IMR-90 (cell line): ENCODE data around the gene MGAT5B. TPM values are rescaled to one million over a fixed set of nuclear protein-coding genes. Genes with fewer than 3 reads are reported as not detected.

Source experiments
- ATAC-seq: fragments of 200-7000 bp; cut with Tn5 transposase; 2 replicates; pipeline ENCODE4 v1.9.1; 2020; ENCODE audit warnings: low read depth, mild to moderate bottlenecking, moderate library complexity
- BruUV-seq: library from RNA; stranded (reverse); fragments of 400-500 nt; replicated peaks from 2 replicates; lab custom pipeline; 2021; lab: Mats Ljungman, UMichigan
- CTCF ChIA-PET: fragments of 300-600 bp; formaldehyde crosslinking; extraction: SDS; loops from one replicate; lab custom pipeline; 2021; ENCODE audit warnings: antibody characterized with exemption; lab: Yijun Ruan, JAX
- POLR2A ChIA-PET: fragments of 300-600 bp; sonication (Branson Sonifier 250); formaldehyde crosslinking; loops from one replicate; lab custom pipeline; 2022; ENCODE audit warnings: antibody characterized with exemption; ENCODE audit not compliant: unreplicated experiment; lab: Charles Lee
- DNase-seq: peaks from one replicate; pipeline ENCODE4 v3.0.0; 2013
- H2AFZ ChIP-seq: replicated peaks from 2 replicates; pipeline ENCODE3; 2013; ENCODE audit warnings: low read length, mild to moderate bottlenecking; ENCODE audit not compliant: poor library complexity
- H2AK5ac ChIP-seq: 2 replicates; pipeline ENCODE4 v1.6.1; 2013; ENCODE audit warnings: low read depth, low read length, inconsistent platforms
- H2AK9ac ChIP-seq: replicated peaks from 2 replicates; pipeline ENCODE3; 2013; ENCODE audit warnings: mild to moderate bottlenecking, low read depth, low read length, moderate library complexity; ENCODE audit not compliant: poor library complexity
- H2BK120ac ChIP-seq: 2 replicates; pipeline ENCODE4 v1.6.1; 2013; ENCODE audit warnings: low read depth, low read length, inconsistent platforms
- H2BK15ac ChIP-seq: 3 replicates; pipeline ENCODE4 v1.6.1; 2013; ENCODE audit warnings: low read depth, low read length, inconsistent platforms
- H2BK20ac ChIP-seq: 2 replicates; pipeline ENCODE4 v1.6.1; 2013; ENCODE audit warnings: low read depth, mild to moderate bottlenecking, inconsistent platforms, low read length, moderate library complexity
- H2BK5ac ChIP-seq: 2 replicates; pipeline ENCODE4 v1.6.1; 2013; ENCODE audit warnings: mild to moderate bottlenecking, low read depth, low read length, inconsistent platforms; ENCODE audit not compliant: poor library complexity, severe bottlenecking
- H3K14ac ChIP-seq: replicated peaks from 2 replicates; pipeline ENCODE4 v1.6.1; 2013; ENCODE audit warnings: low read depth, low read length, inconsistent platforms
- H3K18ac ChIP-seq: 2 replicates; pipeline ENCODE4 v1.6.1; 2013; ENCODE audit warnings: low read depth, low read length, control low read depth
- H3K23ac ChIP-seq: 2 replicates; pipeline ENCODE4 v1.6.1; 2013; ENCODE audit warnings: low read depth, low read length, inconsistent platforms
- H3K27ac ChIP-seq: 2 replicates; pipeline ENCODE4 v1.5.1; 2013; ENCODE audit warnings: mild to moderate bottlenecking, control low read depth, low read length; ENCODE audit not compliant: insufficient read depth
- H3K27me3 ChIP-seq: 2 replicates; pipeline ENCODE4 v1.6.1; 2013; ENCODE audit warnings: low read length; ENCODE audit not compliant: control insufficient read depth, insufficient read depth
- H3K36me3 ChIP-seq: 2 replicates; pipeline ENCODE4 v1.6.1; 2013; ENCODE audit warnings: low read length, mixed read lengths; ENCODE audit not compliant: control insufficient read depth, insufficient read depth
- H3K4ac ChIP-seq: 2 replicates; pipeline ENCODE4 v1.6.1; 2013; ENCODE audit warnings: low read depth, low read length, inconsistent platforms
- H3K4me1 ChIP-seq: 2 replicates; pipeline ENCODE4 v1.6.1; 2013; ENCODE audit warnings: low read length, mixed read lengths; ENCODE audit not compliant: control insufficient read depth, insufficient read depth
- H3K4me2 ChIP-seq: 2 replicates; pipeline ENCODE4 v1.6.1; 2013; ENCODE audit warnings: low read depth, mild to moderate bottlenecking, control low read depth, low read length, moderate library complexity
- H3K4me3 ChIP-seq: 2 replicates; pipeline ENCODE4 v1.5.1; 2013; ENCODE audit warnings: low read depth, mild to moderate bottlenecking, control low read depth, low read length, moderate library complexity; ENCODE audit not compliant: insufficient read depth
- H3K56ac ChIP-seq: 2 replicates; pipeline ENCODE4 v1.6.1; 2013; ENCODE audit warnings: low read length, inconsistent platforms; ENCODE audit not compliant: insufficient read depth; ENCODE audit errors: extremely low read depth
- H3K79me1 ChIP-seq, 2 experiments: 2 replicates each; pipeline ENCODE4 v1.6.1; 2013; ENCODE audit warnings: low read length in 2 of 2, inconsistent platforms in 1 of 2, low read depth in 1 of 2
- H3K9ac ChIP-seq: 2 replicates; pipeline ENCODE4 v1.6.1; 2013; ENCODE audit warnings: low read depth, low read length, control low read depth
- H3K9me1 ChIP-seq: 2 replicates; pipeline ENCODE4 v1.6.1; 2013; ENCODE audit warnings: low read length, inconsistent platforms; ENCODE audit not compliant: insufficient read depth
- H3K9me3 ChIP-seq: 2 replicates; pipeline ENCODE4 v1.6.1; 2013; ENCODE audit warnings: low read length; ENCODE audit not compliant: control insufficient read depth, insufficient read depth
- H4K20me1 ChIP-seq: 2 replicates; pipeline ENCODE4 v1.6.1; 2013; ENCODE audit warnings: low read length, inconsistent platforms; ENCODE audit not compliant: insufficient read depth
- H4K5ac ChIP-seq: 2 replicates; pipeline ENCODE4 v1.6.1; 2013; ENCODE audit warnings: mild to moderate bottlenecking, low read depth, low read length, control low read depth
- H4K8ac ChIP-seq, 2 experiments: 2 replicates each; pipeline ENCODE4 v1.6.1; 2013; ENCODE audit warnings: low read depth in 2 of 2, low read length in 2 of 2, control low read depth in 1 of 2, inconsistent platforms in 1 of 2
- H4K91ac ChIP-seq: 2 replicates; pipeline ENCODE4 v1.6.1; 2013; ENCODE audit warnings: low read depth, low read length, inconsistent platforms; ENCODE audit not compliant: insufficient read depth
- BHLHE40 ChIP-seq: fragments of 150-350 bp; IDR thresholded peaks from 2 replicates; pipeline ENCODE4 v1.6.1; 2016; ENCODE audit warnings: mild to moderate bottlenecking, low read depth, low read length
- CEBPB ChIP-seq: IDR thresholded peaks from 2 replicates; pipeline ENCODE4 v1.6.1; 2012; ENCODE audit warnings: low read depth, low read length, improper control_type of control experiment
- CHD1 ChIP-seq: IDR thresholded peaks from 2 replicates; pipeline ENCODE4 v1.6.1; 2012; ENCODE audit warnings: low read depth, low read length, improper control_type of control experiment
- MAFK ChIP-seq: IDR thresholded peaks from 2 replicates; pipeline ENCODE4 v1.6.1; 2012; ENCODE audit warnings: low read depth, low read length, improper control_type of control experiment
- MAZ ChIP-seq: IDR thresholded peaks from 2 replicates; pipeline ENCODE4 v1.6.1; 2012; ENCODE audit warnings: low read depth, mild to moderate bottlenecking, low read length, improper control_type of control experiment, moderate library complexity, borderline replicate concordance
- MXI1 ChIP-seq: IDR thresholded peaks from 2 replicates; pipeline ENCODE4 v1.6.1; 2012; ENCODE audit warnings: low read depth, mild to moderate bottlenecking, low read length, moderate library complexity, borderline replicate concordance
- POLR2A ChIP-seq: IDR thresholded peaks from 2 replicates; pipeline ENCODE4 v1.6.1; 2012; ENCODE audit warnings: mild to moderate bottlenecking, low read depth, low read length
- SMC3 ChIP-seq: fragments of 150-350 bp; IDR thresholded peaks from 2 replicates; pipeline ENCODE4 v1.6.1; 2016; ENCODE audit warnings: low read depth, mild to moderate bottlenecking, antibody characterized with exemption, low read length, moderate library complexity
- WGBS, 2 experiments: methylation state at CpG; one replicate each; pipeline versions ENCODE4 v1.1.5 to v1.1.7; 2013; ENCODE audit warnings: missing lambda C conversion rate in 2 of 2; ENCODE audit not compliant: insufficient read length in 1 of 2; ENCODE audit errors: extremely low coverage in 2 of 2; 5-methylcytosine and 5-hydroxymethylcytosine counted together
- dilution Hi-C: fragments of 300-500 bp; cut with HindIII; formaldehyde crosslinking; loops from one replicate; pipeline ENCODE4 v1.14.3; 2018; ENCODE audit warnings: low sequenced_read_pairs; ENCODE audit not compliant: unreplicated experiment
- in situ Hi-C: fragments of 300-500 bp; cut with MboI; formaldehyde crosslinking; loops from 3 replicates; pipeline ENCODE4 v1.14.3; 2019; ENCODE audit warnings: low sequenced_read_pairs, inconsistent platforms, mixed read lengths
- intact Hi-C: fragments of 100-400 bp; cut with micrococcal nuclease; formaldehyde crosslinking; loops from 2 replicates; pipeline ENCODE4 v1.10.0; 2022
- polyA plus RNA-seq, 3 experiments: library from polyadenylated mRNA; depleted of rRNA; stranded (reverse); fragments of >200 nt; gene quantifications; 2 replicates each; pipeline ENCODE4 v1.2.3, GENCODE V29; 2012; ENCODE audit warnings: low replicate concordance in 1 of 3
- total RNA-seq: library from RNA; depleted of rRNA; stranded (reverse); fragments of >200 nt; gene quantifications from 2 replicates; pipeline ENCODE4 v1.2.3, GENCODE V29; 2012

MGAT5B gene
- total and polyA plus RNA-seq, 2 of the 4 experiments (the other 2 are of a cell fraction): 0.54 to 2.0 TPM

DNA sequence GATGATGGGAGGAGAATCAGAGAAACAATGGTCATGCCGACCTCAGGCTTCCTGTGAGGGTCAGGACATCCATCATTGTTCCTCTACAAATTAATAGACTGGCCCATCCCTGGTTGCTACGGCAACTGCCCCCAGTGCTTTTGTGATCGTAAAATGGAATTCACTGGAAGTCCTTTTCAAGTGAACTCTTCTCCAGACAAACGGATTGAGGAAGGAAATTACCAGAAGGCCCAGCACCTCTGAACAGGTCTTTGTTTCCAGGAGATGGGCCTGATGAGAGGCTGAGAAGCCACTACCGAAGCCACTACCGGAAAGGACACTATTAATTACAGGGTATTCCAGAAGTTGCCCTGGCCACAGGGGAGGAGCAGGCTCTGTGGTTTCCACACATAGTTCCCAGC is 126.0 kb downstream of the MGAT5B start:
- dilution Hi-C loops: no loop called here
- POLR2A ChIA-PET: no interaction called here

More for the DNA sequence above, 126.0 kb downstream of the MGAT5B start:
- Histone ChIP-seq H3K4me2 (no peak overlapping the region), H2AK5ac (no peak overlapping the region), H2BK120ac (no peak overlapping the region), H3K23ac (no peak overlapping the region), H2AFZ (no peak overlapping the region), H2AK9ac (no peak overlapping the region), H3K79me1 (no peaks in the 10 kb centered on the region), H3K18ac (no peak overlapping the region), H3K27me3 (peaks cover 60% of the 10 kb centered on the region), H4K20me1 (no peaks in the 10 kb centered on the region), H3K14ac (no peak overlapping the region), H3K9me3 (no peaks in the 10 kb centered on the region), H3K36me3 (no peaks in the 10 kb centered on the region), H3K4me1 (no peaks in the 10 kb centered on the region), H3K4me3 (no peak overlapping the region), H3K56ac (no peak overlapping the region), H3K27ac (no peak overlapping the region), H3K4ac (no peak overlapping the region), H2BK20ac (no peak overlapping the region), H2BK5ac (no peak overlapping the region), H4K91ac (no peak overlapping the region), H3K9me1 (no peaks in the 10 kb centered on the region), H3K9ac (no peak overlapping the region), H4K5ac (no peak overlapping the region), H4K8ac (no peak overlapping the region), H2BK15ac (no peak overlapping the region)
- CTCF ChIA-PET: no interaction called here
- intact Hi-C loops: no loop called here
- BruUV-seq: no TSS peak
- DNase-seq: no peak
- in situ Hi-C loops: no loop called here
- ATAC-seq: no peak
- TF ChIP-seq MAZ (no peak), MAFK (no peak), CHD1 (no peak), POLR2A (no peak), CEBPB (no peak), BHLHE40 (no peak), MXI1 (no peak), SMC3 (no peak)
- WGBS, 2 experiments: no CpG with 5 or more reads among the region's 6 CpGs
